ENCODE measurements around the gene CRELD1.

GRCh38 chr3:9932535-9932842, 1.1 kb upstream of the CRELD1 start:
- TF ChIP-seq CTCF (IDR thresholded peaks at IDR 0.05) (no peak), POLR2A (IDR thresholded peaks at IDR 0.05) (peak in 1 of 2 donors; percentile 18)
